ENCODE data around the gene TMEM121B.

- TF ChIP-seq EZH2 (IDR thresholded peaks at IDR 0.05; ENCODE audit: borderline replicate concordance, low read length) = no peak
- no peak for TF ChIP-seq CTCF (conservative IDR thresholded peaks at IDR 0.05 in 1 of 2, IDR thresholded peaks at IDR 0.05 in 1 of 2; ENCODE audit: extremely low read depth in 1 of 2, insufficient read depth in 1 of 2, low read depth in 1 of 2, low read length in 2 of 2)
Observed at GRCh38 chr22:17162731-17163130, 41.6 kb upstream of the TMEM121B start.
